Activated effector memory CD4-positive, alpha-beta T cell treated with anti-CD3 and anti-CD28 coated beads, Interleukin-2, amount 50 U/mL, for 16 hours (primary cell): ENCODE results near the gene KLHL29.

Experiments
- DNase-seq: peaks from one replicate; pipeline ENCODE4 v3.0.0-alpha.2; 2020

KLHL29 gene

GRCh38 chr2:23622466-23622865, 237.5 kb downstream of the KLHL29 start:
- DNase-seq = no peak

- no peak for DNase-seq
Observed at GRCh38 chr2:23622966-23623675, 238.1 kb downstream of the KLHL29 start.

GRCh38 chr2:23624378-23624777, 239.4 kb downstream of the KLHL29 start:
- DNase-seq = no peak

GRCh38 chr2:23624915-23625314, 239.9 kb downstream of the KLHL29 start:
- no peak for DNase-seq

- DNase-seq = no peak
Observed at GRCh38 chr2:23625726-23626125, 240.7 kb downstream of the KLHL29 start.

GRCh38 chr2:23626701-23627230, 241.8 kb downstream of the KLHL29 start:
- DNase-seq = no peak

GRCh38 chr2:23627236-23628009, 242.4 kb downstream of the KLHL29 start:
- no peak for DNase-seq

GRCh38 chr2:23628926-23629771, 244.2 kb downstream of the KLHL29 start:
- DNase-seq = no peak

- no peak for DNase-seq
Observed at GRCh38 chr2:23629772-23630480, 244.9 kb downstream of the KLHL29 start.

- DNase-seq = no peak
Observed at GRCh38 chr2:23630961-23631360, 246.0 kb downstream of the KLHL29 start.

GRCh38 chr2:23631389-23631788, 246.4 kb downstream of the KLHL29 start:
- no peak for DNase-seq

- no peak for DNase-seq
Observed at GRCh38 chr2:23632386-23632785, 247.4 kb downstream of the KLHL29 start.

GRCh38 chr2:23632831-23633395, 247.9 kb downstream of the KLHL29 start:
- no peak for DNase-seq

GRCh38 chr2:23633966-23634365, 249.0 kb downstream of the KLHL29 start:
- no peak for DNase-seq

GRCh38 chr2:23635442-23636340, 250.7 kb downstream of the KLHL29 start:
- no peak for DNase-seq

- DNase-seq = no peak
Observed at GRCh38 chr2:23636426-23636825, 251.4 kb downstream of the KLHL29 start.

GRCh38 chr2:23637011-23637778, 252.2 kb downstream of the KLHL29 start:
- DNase-seq = no peak

- DNase-seq = no peak
Observed at GRCh38 chr2:23639406-23639982, 254.5 kb downstream of the KLHL29 start.

- no peak for DNase-seq
Observed at GRCh38 chr2:23640711-23641110, 255.7 kb downstream of the KLHL29 start.

- DNase-seq = no peak
Observed at GRCh38 chr2:23642516-23642915, 257.5 kb downstream of the KLHL29 start.
